Mucosa of rectum (tissue), 2 donors: Measurements from ENCODE around the gene SSTR4.

ENCODE experiments used
- H3K27ac ChIP-seq, 2 donors: one replicate each; pipeline ENCODE4 v1.7.0; 2013; ENCODE audit warnings: inconsistent platforms in 2 of 2, low read depth in 2 of 2, low read length in 2 of 2
- H3K27me3 ChIP-seq, 2 donors: one replicate each; pipeline ENCODE4 v1.7.0; 2013; ENCODE audit warnings: low read length in 2 of 2; ENCODE audit not compliant: control insufficient read depth in 2 of 2, insufficient read depth in 2 of 2
- H3K36me3 ChIP-seq, 2 donors: one replicate each; pipeline ENCODE4 v1.7.0; 2013; ENCODE audit warnings: low read length in 2 of 2; ENCODE audit not compliant: control insufficient read depth in 2 of 2, insufficient read depth in 2 of 2
- H3K4me1 ChIP-seq, 2 donors: one replicate each; pipeline ENCODE4 v1.7.0; 2013; ENCODE audit warnings: low read length in 2 of 2, mild to moderate bottlenecking in 1 of 2; ENCODE audit not compliant: control insufficient read depth in 2 of 2, insufficient read depth in 2 of 2
- H3K4me3 ChIP-seq, 2 donors: one replicate each; pipeline ENCODE4 v1.7.0; 2013; ENCODE audit warnings: low read length in 2 of 2
- H3K9ac ChIP-seq, 2 donors: one replicate each; pipeline ENCODE4 v1.7.0; 2013; ENCODE audit warnings: low read length in 2 of 2, low read depth in 1 of 2, mild to moderate bottlenecking in 1 of 2
- H3K9me3 ChIP-seq, 2 donors: one replicate each; pipeline ENCODE4 v1.7.0; 2013; ENCODE audit warnings: low read length in 2 of 2; ENCODE audit not compliant: control insufficient read depth in 2 of 2
- donor health status: healthy.
- donor health status: Normal muscosa, but diverticular disease.

The SSTR4 gene

DNA sequence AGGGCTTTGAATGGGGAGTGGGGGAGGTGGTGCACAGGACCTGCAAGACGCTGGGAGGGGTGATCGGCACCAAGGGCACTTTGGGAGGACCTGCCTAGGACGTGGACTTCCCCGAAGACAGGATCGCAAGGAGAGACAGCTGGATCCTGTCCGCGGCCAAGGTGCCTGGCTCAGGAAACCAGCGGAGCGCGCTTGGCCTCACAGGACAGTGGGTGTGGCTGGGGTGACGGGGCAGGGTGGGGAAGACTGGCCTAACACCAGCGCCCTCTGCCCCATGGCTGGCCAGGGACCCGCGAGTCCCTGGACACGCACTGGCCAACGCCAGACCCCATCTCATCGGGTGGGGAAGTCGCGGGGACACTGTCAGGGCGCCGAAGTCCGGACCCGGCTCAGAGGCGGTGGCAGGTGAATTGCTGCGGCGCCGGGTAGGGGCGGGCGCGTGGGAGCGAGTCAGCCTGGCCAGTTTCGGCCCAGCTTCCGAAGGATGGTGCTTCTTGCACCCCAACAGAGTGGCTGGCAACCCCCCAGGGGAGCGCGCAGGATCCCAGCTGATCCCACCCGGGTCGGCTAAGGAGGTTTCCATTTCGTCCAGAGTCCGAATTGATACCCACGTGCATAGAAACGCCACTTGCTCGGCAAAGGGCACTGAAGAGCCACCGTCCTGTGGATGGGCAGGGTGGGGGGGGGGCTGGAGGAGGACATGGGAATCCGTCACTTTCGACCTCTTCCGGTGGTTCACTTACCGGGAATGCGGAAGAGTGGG lies 15.1 kb downstream of the SSTR4 start:
- Histone ChIP-seq H3K9ac (no peak overlapping the region), H3K36me3 (no peaks in the 10 kb centered on the region), H3K9me3 (no peaks in the 10 kb centered on the region), H3K4me3 (peak overlapping the region; percentile 24 to 57), H3K4me1 (peaks cover 6 to 15% of the 10 kb centered on the region in 2 donors), H3K27me3 (peaks cover 23 to 27% of the 10 kb centered on the region in 2 donors), H3K27ac (peak overlapping the region; percentile 64 to 66)

DNA sequence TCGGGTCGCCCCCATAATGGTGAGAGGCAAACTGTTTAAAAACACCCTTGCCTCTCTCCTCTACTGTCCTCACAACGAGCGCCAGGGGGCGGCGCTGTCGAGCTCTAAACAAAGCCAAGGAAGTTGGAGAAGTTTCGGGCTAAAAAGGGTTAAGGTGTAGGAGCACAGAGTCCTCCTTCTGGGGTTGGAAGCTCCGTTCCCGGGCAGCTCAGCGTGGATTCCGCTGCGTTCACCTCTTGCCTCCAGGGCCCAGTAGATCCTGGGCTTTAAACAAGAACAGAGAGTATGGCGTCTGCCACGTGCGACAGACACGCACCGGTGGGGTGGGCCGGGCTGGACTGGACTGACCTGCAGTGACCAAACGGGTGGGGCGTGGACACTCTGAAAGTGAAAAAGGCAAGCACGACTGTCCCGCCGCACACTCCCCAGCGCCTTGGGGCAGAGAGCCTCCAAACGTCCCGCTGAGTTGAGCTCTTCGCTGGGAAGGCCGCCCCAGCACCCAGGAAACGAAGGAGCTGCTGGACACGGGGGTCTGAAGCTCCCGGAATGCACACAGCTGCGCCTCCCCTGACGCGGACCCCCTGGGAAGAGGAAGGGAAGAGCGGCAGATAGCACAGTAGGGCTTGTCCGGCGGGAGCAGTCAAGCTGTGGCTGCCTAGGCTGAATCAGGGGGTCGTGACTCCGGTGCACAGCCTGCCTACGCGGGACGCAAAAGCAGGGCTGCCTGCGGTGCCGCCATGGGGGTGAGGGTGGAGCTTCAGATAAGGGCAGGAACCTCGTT lies 15.9 kb downstream of the SSTR4 start:
- peak overlapping the region; percentile 2 to 56 for H3K4me3 ChIP-seq
- peak overlapping the region; percentile 64 to 66 for H3K27ac ChIP-seq
- peaks cover 21 to 27% of the 10 kb centered on the region in 2 donors for H3K27me3 ChIP-seq
- peaks cover 6 to 15% of the 10 kb centered on the region in 2 donors for H3K4me1 ChIP-seq
- peak overlapping the region; percentile 38 to 51 for H3K9ac ChIP-seq
- H3K36me3 ChIP-seq, result no peaks in the 10 kb centered on the region
- no peaks in the 10 kb centered on the region for H3K9me3 ChIP-seq

DNA sequence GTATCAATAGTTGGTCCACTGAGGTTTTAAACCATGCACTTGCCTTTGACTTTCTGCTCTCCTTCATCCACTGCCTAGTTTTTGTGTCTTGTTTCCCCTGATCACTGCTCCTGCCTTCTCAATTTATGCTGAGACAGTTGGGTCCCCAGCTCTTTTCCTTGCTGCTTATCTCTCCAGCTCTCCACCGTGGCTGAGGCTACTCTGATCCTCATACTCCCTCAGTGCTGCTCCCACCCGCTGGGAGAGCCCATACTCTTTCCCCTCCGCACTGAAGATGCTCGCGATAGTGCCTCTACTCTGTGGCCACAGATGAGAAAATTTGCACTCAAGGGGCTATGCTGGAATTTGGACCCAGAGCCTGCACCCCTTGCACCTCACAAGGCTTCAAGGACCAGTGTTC lies 17.8 kb downstream of the SSTR4 start:
- Histone ChIP-seq H3K27ac (no peak overlapping the region), H3K9me3 (no peaks in the 10 kb centered on the region), H3K9ac (no peak overlapping the region), H3K4me3 (no peak overlapping the region), H3K36me3 (no peaks in the 10 kb centered on the region), H3K4me1 (peaks cover 5 to 15% of the 10 kb centered on the region in 2 donors), H3K27me3 (peaks cover 11 to 22% of the 10 kb centered on the region in 2 donors)

DNA sequence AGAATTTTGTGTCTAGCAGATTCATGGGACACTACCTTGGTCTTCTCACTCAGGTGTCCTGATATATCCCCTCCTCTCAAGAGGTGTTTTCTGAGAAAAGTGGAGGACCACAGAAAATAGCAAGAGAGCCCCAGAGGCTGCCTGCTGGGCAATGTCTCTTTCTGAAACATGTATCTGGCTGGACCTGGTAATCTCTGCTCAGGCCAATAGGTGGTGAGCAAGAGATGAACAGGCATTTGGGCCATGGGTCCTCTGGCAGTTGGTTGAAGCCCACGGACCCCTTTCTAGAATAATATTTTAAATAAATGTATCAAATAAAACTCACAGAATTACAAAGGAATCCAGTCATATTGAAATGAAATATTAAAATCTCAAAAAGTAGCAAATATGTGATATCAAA lies 23.1 kb downstream of the SSTR4 start:
- Histone ChIP-seq H3K4me1 (peaks cover 0 to 9% of the 10 kb centered on the region in 2 donors), H3K9me3 (no peaks in the 10 kb centered on the region), H3K27me3 (peaks cover 0 to 2% of the 10 kb centered on the region in 2 donors), H3K36me3 (no peaks in the 10 kb centered on the region), H3K27ac (no peak overlapping the region), H3K4me3 (no peak overlapping the region), H3K9ac (no peak overlapping the region)

DNA sequence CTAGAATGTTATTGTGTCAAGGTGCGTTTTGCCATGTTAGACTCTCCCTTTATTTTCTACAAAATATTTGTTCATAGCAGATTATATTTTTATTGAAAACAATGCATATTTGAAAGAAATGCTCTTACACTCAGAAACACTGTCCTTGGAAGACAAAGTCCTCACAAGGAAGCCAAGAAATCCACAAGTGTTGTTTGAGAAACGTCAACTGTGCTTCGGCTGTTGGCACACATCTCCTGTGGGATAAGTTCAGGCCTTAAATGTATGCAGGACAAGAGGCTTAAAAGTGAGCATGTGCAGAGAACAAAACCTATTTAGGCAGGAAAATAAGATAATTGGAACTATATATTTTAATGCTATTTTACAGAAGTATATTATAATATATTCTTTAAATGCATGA lies 23.9 kb downstream of the SSTR4 start:
- H3K4me1 ChIP-seq, result peaks cover 0 to 9% of the 10 kb centered on the region in 2 donors
- no peak overlapping the region for H3K4me3 ChIP-seq
- H3K27ac ChIP-seq, result no peak overlapping the region
- no peaks in the 10 kb centered on the region for H3K9me3 ChIP-seq
- H3K9ac ChIP-seq, result no peak overlapping the region
- H3K36me3 ChIP-seq, result no peaks in the 10 kb centered on the region
- H3K27me3 ChIP-seq, result no peaks in the 10 kb centered on the region

DNA sequence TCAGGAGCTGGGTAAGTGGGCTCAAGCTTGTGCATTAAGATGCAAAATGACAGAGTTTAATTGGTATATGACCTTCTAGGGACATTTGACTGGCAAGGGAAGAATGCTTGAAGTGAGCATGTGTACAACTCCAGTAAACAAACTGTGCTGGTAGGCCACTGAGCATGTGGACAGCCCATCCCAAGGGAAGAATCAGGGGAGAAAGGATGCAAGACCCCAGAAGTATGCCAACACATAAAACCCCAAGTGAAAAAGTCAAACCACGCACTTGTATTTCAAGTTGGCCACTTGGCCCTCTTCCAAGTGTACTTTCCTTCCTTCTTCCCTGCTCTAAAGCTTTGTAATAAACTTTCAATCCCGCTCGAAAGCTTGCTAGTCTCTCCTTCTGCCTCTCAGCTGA lies 24.7 kb downstream of the SSTR4 start:
- Histone ChIP-seq H3K4me1 (peaks cover 0 to 9% of the 10 kb centered on the region in 2 donors), H3K4me3 (no peak overlapping the region), H3K27ac (no peak overlapping the region), H3K9ac (no peak overlapping the region), H3K9me3 (no peaks in the 10 kb centered on the region), H3K36me3 (no peaks in the 10 kb centered on the region), H3K27me3 (no peaks in the 10 kb centered on the region)

DNA sequence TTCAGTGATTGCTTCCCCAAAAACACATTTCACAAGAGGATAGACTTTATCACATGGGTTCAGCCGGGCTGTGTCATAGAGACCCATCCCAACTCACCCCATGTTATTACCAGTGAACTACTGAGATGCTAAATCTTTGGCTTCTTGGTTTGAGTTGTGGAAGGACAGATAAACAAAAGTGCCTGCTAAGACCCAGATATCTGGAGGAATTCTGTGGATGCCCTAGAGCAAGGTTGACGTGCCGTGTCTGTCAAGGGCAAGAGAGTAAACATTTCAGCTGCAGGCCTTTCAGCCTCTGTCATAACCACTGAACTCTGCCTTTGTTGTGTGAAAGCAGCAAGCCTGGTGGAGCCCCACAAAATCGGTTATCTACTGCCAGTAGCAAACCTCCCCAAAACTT lies 25.5 kb downstream of the SSTR4 start:
- H3K27ac ChIP-seq, result no peak overlapping the region
- no peaks in the 10 kb centered on the region for H3K27me3 ChIP-seq
- no peak overlapping the region for H3K4me3 ChIP-seq
- H3K9me3 ChIP-seq, result no peaks in the 10 kb centered on the region
- H3K36me3 ChIP-seq, result no peaks in the 10 kb centered on the region
- no peak overlapping the region for H3K9ac ChIP-seq
- H3K4me1 ChIP-seq, result peaks cover 0 to 9% of the 10 kb centered on the region in 2 donors

DNA sequence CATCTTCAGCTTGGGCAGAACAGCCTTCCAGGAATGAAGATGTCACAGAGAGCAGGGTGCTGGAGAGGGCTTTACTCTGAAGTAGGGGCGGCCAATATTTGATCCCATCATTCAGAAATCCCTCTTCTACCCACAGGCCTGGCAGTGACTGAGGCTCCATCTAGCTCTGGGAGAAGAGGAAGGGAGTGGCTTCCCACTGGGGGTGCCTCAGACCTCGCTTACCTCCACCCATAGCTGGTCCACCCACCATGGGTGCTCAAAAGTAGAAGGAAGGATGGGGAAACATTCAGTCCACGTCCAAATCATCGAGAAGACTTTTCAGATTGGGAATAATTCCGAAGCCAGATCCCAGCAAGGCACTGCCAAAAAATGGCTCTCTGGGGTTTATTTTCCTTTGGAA lies 26.1 kb downstream of the SSTR4 start:
- Histone ChIP-seq H3K27ac (peak overlapping the region in 1 of 2 donors; percentile 29), H3K9ac (no peak overlapping the region), H3K4me3 (no peak overlapping the region), H3K36me3 (no peaks in the 10 kb centered on the region), H3K27me3 (no peaks in the 10 kb centered on the region), H3K4me1 (peaks cover 0 to 9% of the 10 kb centered on the region in 2 donors), H3K9me3 (no peaks in the 10 kb centered on the region)

DNA sequence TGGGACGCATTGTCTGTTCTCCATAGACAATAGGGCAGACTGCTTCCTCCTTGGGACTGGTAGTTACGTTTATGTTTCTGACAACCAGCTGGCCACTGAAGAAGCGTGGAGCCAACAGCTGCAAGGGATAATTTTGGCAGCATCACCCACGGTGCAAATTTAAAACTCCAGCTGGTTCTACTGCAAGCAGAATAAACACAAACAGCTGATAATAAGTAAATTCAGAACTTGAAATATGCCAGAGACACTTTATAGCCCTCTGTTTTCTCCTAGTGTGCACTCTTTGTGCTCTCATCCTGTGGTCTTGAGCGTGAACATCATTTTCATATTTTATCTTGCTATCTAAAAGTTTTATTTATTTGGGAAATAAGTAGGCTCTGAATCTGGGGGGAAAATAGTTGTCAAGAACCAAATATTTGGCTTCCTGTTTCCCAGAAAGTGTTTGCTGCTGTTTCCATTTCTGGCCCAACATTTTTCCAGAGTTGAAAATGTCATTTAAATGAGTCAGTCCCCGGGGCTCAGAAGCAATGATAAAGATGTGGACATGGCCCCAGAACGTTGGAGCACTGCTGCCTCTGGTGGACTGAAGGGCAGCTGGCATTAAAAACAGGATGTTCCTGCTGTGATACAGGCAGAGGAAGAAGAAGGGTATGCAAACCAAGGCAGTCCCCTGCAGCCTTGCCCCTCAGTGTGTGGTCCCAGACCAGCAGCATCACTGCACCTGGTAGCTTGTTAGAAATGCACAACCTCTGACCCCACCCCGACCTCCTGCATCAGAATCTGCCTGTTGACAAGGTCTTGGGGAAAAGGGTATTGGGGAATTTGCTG lies 26.8 kb downstream of the SSTR4 start:
- no peak overlapping the region for H3K9ac ChIP-seq
- H3K36me3 ChIP-seq, result no peaks in the 10 kb centered on the region
- no peaks in the 10 kb centered on the region for H3K9me3 ChIP-seq
- peak overlapping the region in 1 of 2 donors; percentile 45 for H3K27ac ChIP-seq
- peaks cover 0 to 9% of the 10 kb centered on the region in 2 donors for H3K4me1 ChIP-seq
- no peaks in the 10 kb centered on the region for H3K27me3 ChIP-seq
- H3K4me3 ChIP-seq, result no peak overlapping the region
